ENCODE data around the gene THAP3. TPM values are rescaled to one million over a fixed set of nuclear protein-coding genes. Genes with fewer than 3 reads are reported as not detected.

The THAP3 gene
- total and polyA plus RNA-seq, 7 donors, result 12.6 to 30.6 (median 22.7) TPM

- intact Hi-C loops (cut with DNase I), result loop anchor here (10.0 kb wide), 1 partner anchor 170 kb away; the partner anchor contains the start of gene CAMTA1
- WGBS, 2 donors, result 2% methylated on average over 82 of the region's 82 CpGs
Measured at GRCh38 chr1:6614929-6615785, 9.5 kb upstream of the THAP3 start.

GRCh38 chr1:6619045-6619444 is 5.6 kb upstream of the THAP3 start:
- TF ChIP-seq CTCF (IDR thresholded peaks at IDR 0.05) (no peak), POLR2A (IDR thresholded peaks at IDR 0.05) (no peak), EP300 (IDR thresholded peaks at IDR 0.05) (no peak), POLR2AphosphoS5 (IDR thresholded peaks at IDR 0.05) (no peak)
- intact Hi-C loops (cut with DNase I), result loop anchor here (10.0 kb wide), 1 partner anchor 166 kb away; the partner anchor contains the start of gene CAMTA1
- DNase-seq, result no peak
- H3K27me3 ChIP-seq, result no peaks in the 10 kb centered on the region
- 94 to 95% methylated on average over 4 of the region's 4 CpGs for WGBS, 2 donors
- H3K4me3 ChIP-seq, result no peak overlapping the region
- H3K9me3 ChIP-seq, result no peaks in the 10 kb centered on the region
- peaks cover 24 to 63% (median 33%) of the 10 kb centered on the region in 4 donors for H3K36me3 ChIP-seq
- H3K4me1 ChIP-seq, result peaks cover 0 to 41% (median 39%) of the 10 kb centered on the region in 4 donors
- peak overlapping the region in 1 of 4 donors; percentile 1 for H3K27ac ChIP-seq

More at GRCh38 chr1:6614929-6615785, 9.5 kb upstream of the THAP3 start:
- H3K4me1 ChIP-seq, result peaks cover 0 to 49% (median 42%) of the 10 kb centered on the region in 4 donors
- no peaks in the 10 kb centered on the region for H3K9me3 ChIP-seq
- peak; percentile 70 for DNase-seq
- peaks cover 9 to 28% (median 12%) of the 10 kb centered on the region in 4 donors for H3K36me3 ChIP-seq
- no peak for TF ChIP-seq POLR2A (IDR thresholded peaks at IDR 0.05)
- no peak for TF ChIP-seq EP300 (IDR thresholded peaks at IDR 0.05)
- TF ChIP-seq CTCF (IDR thresholded peaks at IDR 0.05), result no peak
- TF ChIP-seq POLR2AphosphoS5 (IDR thresholded peaks at IDR 0.05), result no peak
- peak overlapping the region; percentile 99 to 100 (median 99) for H3K27ac ChIP-seq
- no peaks in the 10 kb centered on the region for H3K27me3 ChIP-seq
- H3K4me3 ChIP-seq, result peak overlapping the region; percentile 96 to 100 (median 100)

GRCh38 chr1:6621429-6622391 is 3.0 kb upstream of the THAP3 start:
- Histone ChIP-seq H3K4me3 (no peak overlapping the region), H3K27ac (peak overlapping the region in 3 of 4 donors; percentile 43 to 94 (median 92)), H3K27me3 (no peaks in the 10 kb centered on the region), H3K9me3 (no peaks in the 10 kb centered on the region), H3K4me1 (peaks cover 0 to 44% (median 42%) of the 10 kb centered on the region in 4 donors), H3K36me3 (peaks cover 24 to 63% (median 33%) of the 10 kb centered on the region in 4 donors)
- DNase-seq, result no peak
- 93 to 95% methylated on average over 41 of the region's 41 CpGs for WGBS, 2 donors
- TF ChIP-seq EP300 (IDR thresholded peaks at IDR 0.05), result no peak
- no peak for TF ChIP-seq CTCF (IDR thresholded peaks at IDR 0.05)
- TF ChIP-seq POLR2AphosphoS5 (IDR thresholded peaks at IDR 0.05), result no peak
- no peak for TF ChIP-seq POLR2A (IDR thresholded peaks at IDR 0.05)
- intact Hi-C loops (cut with DNase I), result loop anchor here (10.0 kb wide), 1 partner anchor 227 kb away; the partner anchor contains the start of gene ACOT7

- WGBS, 2 donors, result 88 to 91% methylated on average over 10 of the region's 10 CpGs
- TF ChIP-seq CTCF (IDR thresholded peaks at IDR 0.05), result no peak
- no peak for TF ChIP-seq POLR2AphosphoS5 (IDR thresholded peaks at IDR 0.05)
- TF ChIP-seq EP300 (IDR thresholded peaks at IDR 0.05), result no peak
- no peak for TF ChIP-seq POLR2A (IDR thresholded peaks at IDR 0.05)
- peak overlapping the region; percentile 88 to 94 (median 92) for H3K27ac ChIP-seq
- peaks cover 0 to 45% (median 40%) of the 10 kb centered on the region in 4 donors for H3K4me1 ChIP-seq
- H3K4me3 ChIP-seq, result no peak overlapping the region
- H3K9me3 ChIP-seq, result no peaks in the 10 kb centered on the region
- no peak for DNase-seq
- peaks cover 24 to 59% (median 33%) of the 10 kb centered on the region in 4 donors for H3K36me3 ChIP-seq
- intact Hi-C loops (cut with DNase I), result loop anchor here (10.0 kb wide), 1 partner anchor 228 kb away; the partner anchor contains the start of gene ACOT7
- no peaks in the 10 kb centered on the region for H3K27me3 ChIP-seq
Measured at GRCh38 chr1:6622396-6623152, 2.1 kb upstream of the THAP3 start.
